Stimulated activated CD4-positive, alpha-beta T cell treated with anti-CD3 and anti-CD28 coated beads, Interleukin-1b, Interleukin-23, amount 100 ng/mL, for 24 hours (primary cell): Measurements from ENCODE around the gene LRP2BP.
"Not testable (repeated sequence)": the region's sequence is repeated elsewhere in the genome, so short reads cannot be mapped to it uniquely, and the experiment has no call there.

Experiments
- DNase-seq, 4 experiments: peaks; one replicate each; pipeline ENCODE4 v3.0.0-alpha.2; 2020; ENCODE audit warnings: low read depth in 4 of 4, low spot score in 1 of 4

LRP2BP gene

GRCh38 chr4:185362570-185362969 lies 33.2 kb downstream of the LRP2BP start:
- DNase-seq, result not testable (repeated sequence)

DNA sequence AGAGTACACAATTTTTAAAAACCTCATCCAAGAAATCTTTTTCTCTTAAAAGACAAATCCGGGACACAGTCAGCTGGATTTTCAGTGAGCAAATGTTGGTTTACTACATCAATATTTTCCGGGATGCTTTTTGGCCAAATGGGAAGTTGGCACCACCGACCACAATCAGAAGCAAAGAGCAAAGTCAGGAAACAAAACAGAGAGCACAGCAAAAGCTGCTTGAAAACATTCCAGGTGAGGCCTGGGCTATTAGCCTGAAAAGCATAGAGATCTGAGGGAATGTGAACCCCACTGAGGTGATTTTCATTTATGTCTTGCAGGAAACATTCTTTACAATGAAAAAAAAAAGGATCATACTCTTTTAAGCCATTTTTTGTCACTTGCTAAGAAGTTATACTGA lies 33.9 kb downstream of the LRP2BP start:
- no peak for DNase-seq

- DNase-seq, result no peak
Measured at GRCh38 chr4:185359767-185360446, 35.8 kb downstream of the LRP2BP start.

DNA sequence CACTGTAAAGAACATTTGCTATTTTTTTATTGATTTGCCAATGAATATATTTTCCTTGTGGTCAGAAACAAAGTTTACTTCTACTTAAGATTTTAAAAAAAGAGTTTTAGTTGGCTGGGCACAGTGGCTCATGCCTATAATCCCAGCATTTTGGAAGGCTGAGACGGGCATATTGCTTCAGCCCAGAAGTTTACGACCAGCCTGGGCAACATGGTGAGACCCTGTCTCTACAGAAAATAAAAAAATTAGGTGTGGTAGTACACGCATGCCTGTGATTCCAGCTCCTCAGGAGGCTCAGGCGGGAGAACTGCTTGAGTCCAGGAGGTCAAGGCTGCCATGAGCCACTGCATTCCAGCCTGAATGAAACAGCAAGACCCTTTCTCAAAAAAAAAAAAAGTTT lies 36.8 kb downstream of the LRP2BP start:
- no peak for DNase-seq

DNA sequence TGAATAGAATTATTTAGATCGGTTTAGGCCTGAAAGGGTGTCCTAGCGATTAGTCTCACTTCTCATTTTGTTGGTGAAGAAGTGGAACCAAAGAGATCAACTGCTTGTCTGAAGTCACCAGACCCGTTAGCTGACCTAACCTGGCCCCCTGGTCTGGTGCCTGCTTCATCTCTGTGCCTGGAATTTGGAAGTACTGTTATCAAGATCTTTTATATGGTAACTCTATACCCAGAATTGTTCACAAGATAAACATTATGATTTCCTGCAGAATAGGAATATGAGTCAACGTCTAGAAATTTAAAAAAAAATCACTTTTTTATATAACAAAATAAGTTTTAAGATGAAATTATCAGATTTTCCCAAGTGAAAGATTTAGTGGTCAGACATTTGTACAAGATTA lies 37.2 kb downstream of the LRP2BP start:
- no peak for DNase-seq

DNA sequence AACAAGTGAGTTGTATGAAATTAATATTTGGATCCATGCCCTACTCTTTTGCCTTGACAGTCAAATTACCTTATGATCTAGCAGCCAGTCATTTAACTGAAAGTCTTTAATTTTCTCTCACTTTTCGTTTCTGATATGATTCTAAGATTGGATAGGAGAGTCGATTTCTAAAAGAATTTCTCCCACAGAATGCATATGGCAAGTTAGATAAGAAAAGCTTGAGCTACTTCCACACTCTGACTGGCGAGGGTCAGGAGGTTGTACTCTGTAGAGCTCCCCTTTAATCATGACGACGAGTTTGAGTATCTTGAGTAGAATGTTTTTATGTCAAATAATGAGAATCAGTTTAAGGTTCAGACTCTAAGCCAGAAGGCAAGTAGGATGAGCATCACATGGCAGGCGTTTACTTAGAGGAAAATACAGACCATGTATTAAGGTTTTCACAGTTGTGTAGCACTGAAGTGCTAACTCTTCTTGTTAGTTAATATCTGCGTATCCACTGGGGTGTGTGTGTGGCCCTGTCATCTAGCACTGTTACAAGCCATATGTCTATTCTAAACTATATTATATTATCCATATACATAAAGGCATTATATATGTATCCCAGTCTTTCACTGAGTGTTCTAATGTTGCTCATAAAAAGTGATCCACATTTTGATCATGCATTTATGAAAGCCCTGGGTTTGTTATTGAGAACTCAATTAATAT lies 37.8 kb downstream of the LRP2BP start:
- no peak for DNase-seq

- DNase-seq, result no peak
Measured at GRCh38 chr4:185357211-185357610, 38.5 kb downstream of the LRP2BP start.

DNA sequence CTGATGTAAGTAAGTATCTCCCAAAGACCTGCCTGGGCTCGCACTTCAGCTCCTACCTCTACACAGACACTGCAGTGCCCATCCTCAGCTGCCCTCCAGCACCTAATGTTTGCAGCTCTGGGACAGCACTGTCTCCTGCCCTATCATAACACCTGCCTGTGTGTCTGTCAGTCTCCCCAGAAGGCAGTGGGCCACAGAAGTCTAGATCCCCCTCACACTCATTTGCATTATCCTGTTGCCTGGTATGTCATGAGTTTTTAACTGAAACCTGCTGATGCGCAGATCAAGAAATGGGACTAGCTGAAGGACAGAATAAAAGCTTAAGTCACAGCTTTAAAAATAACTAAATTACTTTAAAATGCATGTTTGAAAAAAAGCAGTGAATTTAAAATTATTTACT lies 43.0 kb downstream of the LRP2BP start:
- DNase-seq, result no peak

- no peak for DNase-seq
Measured at GRCh38 chr4:185352202-185352601, 43.5 kb downstream of the LRP2BP start.

- no peak for DNase-seq
Measured at GRCh38 chr4:185351691-185352090, 44.0 kb downstream of the LRP2BP start.

- no peak for DNase-seq
Measured at GRCh38 chr4:185346975-185347601, 48.6 kb downstream of the LRP2BP start.

DNA sequence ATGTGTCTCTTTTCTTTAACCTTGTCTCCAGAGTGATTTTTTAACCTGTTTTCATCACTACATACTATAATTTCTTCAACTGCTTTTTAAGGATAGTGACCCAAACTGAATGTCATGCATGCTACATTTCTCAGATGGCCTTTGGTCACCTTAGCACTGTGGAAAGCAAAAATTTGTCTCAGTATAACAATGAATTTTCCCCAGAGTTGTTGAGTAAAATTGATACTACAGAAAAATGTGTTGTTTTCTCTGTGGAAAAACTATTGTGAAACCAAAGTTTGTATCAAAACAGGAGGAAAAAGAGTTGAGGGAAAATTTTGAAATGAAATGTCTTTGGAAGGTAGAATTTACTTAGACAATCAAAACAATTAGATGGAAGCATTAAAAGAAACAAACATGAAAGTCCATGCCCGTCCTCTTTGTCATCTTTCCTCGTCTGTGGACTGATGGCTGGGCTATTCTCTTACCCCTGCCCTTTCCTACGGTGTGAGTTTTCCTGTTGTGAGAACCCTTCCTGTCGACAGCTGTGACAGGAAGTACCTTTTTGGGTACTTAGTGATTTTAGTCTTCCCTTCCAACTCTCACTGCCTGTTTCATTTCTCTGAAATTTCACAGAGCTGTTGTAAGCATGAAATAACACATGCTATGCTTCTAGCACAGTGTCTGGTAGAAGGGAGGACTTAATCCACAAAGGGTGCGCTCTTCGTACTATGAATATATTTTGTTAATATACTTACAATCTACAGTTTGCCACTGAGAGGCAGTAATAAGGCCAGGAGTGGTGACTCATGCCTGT lies 50.8 kb downstream of the LRP2BP start:
- DNase-seq, result no peak

DNA sequence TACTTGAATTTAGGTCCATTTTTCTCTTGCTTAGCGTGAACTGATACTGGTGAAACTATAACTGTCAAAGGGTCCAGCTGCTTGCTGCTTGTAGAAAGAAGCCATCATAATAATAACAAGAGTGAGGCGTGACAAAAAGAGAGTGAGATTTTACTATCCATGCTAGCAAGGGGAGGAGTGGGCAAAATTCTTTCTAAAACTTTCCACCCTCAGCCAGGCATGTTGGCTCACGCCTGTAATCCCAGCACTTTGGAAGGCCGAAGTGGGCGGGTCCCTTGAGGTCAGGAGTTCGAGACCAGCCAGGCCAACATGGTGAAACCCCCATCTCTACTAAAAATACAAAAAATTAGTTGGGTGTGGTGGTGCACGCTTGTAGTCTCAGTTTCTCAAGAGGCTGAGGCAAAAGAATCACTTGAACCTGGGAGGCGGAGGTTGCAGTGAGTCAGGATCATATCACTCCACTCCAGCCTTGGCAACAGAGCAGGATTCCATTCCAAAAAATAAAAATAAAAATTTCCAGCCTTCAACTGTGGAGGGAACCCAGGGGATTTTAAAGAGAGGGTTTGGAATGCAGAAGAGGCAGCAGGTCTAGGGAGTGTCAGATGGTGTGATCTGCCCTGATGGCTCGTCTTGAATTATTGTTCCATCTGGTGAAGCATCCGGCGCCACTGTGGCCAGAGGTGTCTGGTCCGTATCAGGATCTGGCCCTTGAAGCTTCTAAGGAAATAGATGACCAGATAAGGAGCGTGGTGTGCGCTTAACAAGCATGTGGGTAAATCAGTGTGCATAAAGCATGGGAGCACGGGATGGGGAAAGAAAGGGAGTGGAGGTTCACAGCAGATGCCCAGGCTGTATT lies 51.8 kb downstream of the LRP2BP start:
- DNase-seq, result no peak

GRCh38 chr4:185341841-185342240 lies 53.9 kb downstream of the LRP2BP start:
- no peak for DNase-seq

DNA sequence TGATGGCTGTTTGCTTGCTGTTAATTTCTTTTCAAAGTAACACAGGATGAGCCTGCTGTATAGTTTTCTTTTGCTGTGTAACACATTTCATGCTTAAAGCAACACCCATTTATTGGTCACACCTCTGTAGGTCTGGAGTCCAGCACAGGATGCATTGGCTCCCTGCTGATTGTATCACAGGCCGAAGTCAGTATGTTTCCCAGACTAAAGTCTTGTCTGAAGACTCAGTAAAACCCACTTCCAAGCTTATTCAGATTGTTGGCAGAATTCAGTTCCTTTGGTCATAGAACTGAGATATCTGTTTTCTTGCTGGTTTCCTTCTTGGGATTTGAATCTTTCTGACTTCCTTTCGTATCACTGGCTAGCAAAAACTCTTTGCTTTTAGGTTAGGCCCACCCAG lies 54.3 kb downstream of the LRP2BP start:
- no peak for DNase-seq

DNA sequence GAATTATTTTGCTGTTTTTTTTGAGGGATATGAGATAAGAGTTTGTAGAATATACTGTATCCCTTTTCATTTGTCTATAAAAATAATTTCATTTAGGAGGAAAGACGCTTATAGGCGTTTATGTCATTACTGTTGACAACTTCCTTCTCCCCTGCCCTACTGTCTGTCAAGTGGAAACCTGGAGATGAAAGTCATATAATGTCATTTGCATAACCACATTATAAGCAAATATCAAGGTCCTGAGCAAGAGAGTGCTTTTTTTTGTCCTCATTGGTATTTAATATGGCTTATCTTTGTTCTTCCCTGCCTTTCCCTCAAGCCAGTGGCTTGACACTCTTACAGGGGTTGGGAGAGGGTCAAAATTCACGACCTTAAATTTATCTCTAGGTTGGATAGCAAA lies 55.8 kb downstream of the LRP2BP start:
- no peak for DNase-seq

DNA sequence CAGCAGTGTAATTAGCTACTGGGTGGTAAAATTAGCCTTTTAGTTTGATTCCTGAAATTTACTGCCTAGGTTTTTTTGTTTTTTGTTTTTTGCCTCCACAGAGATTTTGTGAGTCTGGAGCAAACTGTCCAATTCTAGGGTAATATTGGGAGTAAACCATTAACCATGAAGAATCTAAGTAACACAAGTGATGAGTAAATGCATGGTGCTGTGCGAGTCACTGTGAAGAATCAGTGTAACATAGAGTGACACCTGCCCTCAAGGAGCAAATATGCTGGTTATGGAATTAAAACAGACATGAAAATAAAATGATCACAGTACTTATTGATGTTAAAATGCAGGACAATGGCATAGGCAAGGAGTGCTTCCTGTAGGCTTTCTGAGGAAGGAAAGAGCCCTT lies 60.1 kb downstream of the LRP2BP start:
- no peak for DNase-seq

DNA sequence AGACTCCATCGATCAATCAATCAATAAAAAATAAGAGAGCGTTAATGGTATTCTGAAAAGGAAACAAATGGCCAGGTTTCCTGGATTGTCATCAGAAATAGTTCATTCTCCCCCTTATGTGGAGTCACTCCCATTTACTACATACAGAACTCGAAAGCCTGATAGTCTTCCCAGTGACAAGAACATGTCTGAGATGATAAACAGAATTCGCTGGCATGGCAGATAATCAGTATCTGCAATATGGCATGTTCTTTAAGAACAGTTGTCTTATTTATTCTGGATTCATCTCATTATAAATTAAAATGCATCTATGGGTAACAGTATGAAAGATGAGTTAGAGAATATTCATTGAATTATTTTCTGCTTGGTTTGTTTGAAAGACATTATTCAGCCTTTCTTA lies 61.4 kb downstream of the LRP2BP start:
- DNase-seq, result no peak

DNA sequence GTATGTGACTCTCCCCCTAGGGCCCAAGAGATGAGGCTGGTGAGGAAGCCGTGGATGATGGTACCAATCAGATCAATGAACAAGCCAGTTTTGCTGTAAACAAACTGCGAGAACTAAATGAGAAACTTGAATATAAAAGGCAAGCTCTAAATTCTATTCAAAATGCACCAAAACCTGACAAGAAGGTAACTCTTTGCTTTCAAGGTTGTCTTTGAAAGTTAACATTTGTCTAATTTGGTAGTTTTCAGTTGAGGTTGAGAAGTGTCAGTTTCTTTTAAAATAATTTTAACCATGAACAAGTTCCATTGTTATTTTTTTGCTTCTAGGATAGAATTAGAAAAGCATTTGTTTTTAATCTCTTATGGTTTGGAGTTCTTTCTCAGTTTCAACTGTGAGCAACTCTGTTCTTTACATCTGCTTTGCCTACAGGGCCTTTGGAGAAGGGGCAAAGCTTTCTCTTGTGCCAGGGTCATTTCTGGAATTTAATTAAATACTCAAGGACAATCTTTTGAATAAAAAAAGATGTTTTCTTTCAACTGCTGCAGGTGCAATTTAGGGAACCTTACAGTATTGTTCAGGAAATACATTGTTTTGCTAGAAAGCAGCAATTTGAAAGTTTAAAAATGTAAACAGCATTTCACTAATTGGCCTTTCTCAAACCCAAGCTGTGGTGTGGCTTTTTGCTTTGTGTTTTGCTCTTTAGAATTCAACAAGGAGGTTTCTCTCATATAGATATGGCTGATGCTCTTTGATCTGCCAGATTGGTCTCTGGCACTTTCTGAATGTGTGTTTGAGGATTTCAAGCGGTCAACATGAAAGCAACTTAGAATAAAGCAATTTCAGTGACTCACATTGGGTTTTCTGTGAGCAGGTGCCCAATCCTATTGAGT lies 62.9 kb downstream of the LRP2BP start:
- DNase-seq, result no peak
